Smooth muscle cell (in vitro differentiated cells): Measurements from ENCODE around the gene SRA1. TPM values are rescaled to one million over a fixed set of nuclear protein-coding genes. Genes with fewer than 3 reads are reported as not detected.
"Not testable (repeated sequence)": the region's sequence is repeated elsewhere in the genome, so short reads cannot be mapped to it uniquely, and the experiment has no call there.

Experiments used
- DNase-seq: peaks from one replicate; lab custom pipeline; 2025; ENCODE audit not compliant: unreplicated experiment; lab: John Stamatoyannopoulos, UW
- H2AFZ ChIP-seq: fragments of 200-600 bp; sonication (generic); 2 replicates; pipeline ENCODE4 v1.6.0; 2016; ENCODE audit warnings: antibody characterized with exemption, low read depth, mild to moderate bottlenecking
- H3F3A ChIP-seq: fragments of 200-600 bp; sonication (generic); 2 replicates; pipeline ENCODE4 v1.6.0; 2017; ENCODE audit warnings: antibody characterized with exemption, low read depth
- H3K27ac ChIP-seq: fragments of 200-600 bp; sonication (generic); 2 replicates; pipeline ENCODE4 v1.5.1; 2016; ENCODE audit warnings: low read depth, mild to moderate bottlenecking
- H3K27me3 ChIP-seq: fragments of 200-600 bp; sonication (generic); 2 replicates; pipeline ENCODE4 v1.6.1; 2016; ENCODE audit warnings: low read depth, mild to moderate bottlenecking
- H3K36me3 ChIP-seq: fragments of 200-600 bp; sonication (generic); 2 replicates; pipeline ENCODE4 v1.5.1; 2016; ENCODE audit warnings: low read depth
- H3K4me1 ChIP-seq: fragments of 200-600 bp; sonication (generic); 2 replicates; pipeline ENCODE4 v1.5.1; 2016; ENCODE audit warnings: low read depth
- H3K4me2 ChIP-seq: fragments of 200-600 bp; sonication (generic); 2 replicates; pipeline ENCODE4 v1.6.0; 2016; ENCODE audit warnings: mild to moderate bottlenecking
- H3K4me3 ChIP-seq: fragments of 200-600 bp; sonication (generic); 2 replicates; pipeline ENCODE4 v1.5.1; 2016; ENCODE audit warnings: mild to moderate bottlenecking
- H3K79me2 ChIP-seq: fragments of 200-600 bp; sonication (generic); 2 replicates; pipeline ENCODE4 v1.6.0; 2016; ENCODE audit warnings: low read depth, mild to moderate bottlenecking
- H3K9ac ChIP-seq: fragments of 200-600 bp; sonication (generic); 2 replicates; pipeline ENCODE4 v1.6.0; 2016; ENCODE audit warnings: low read depth
- H3K9me3 ChIP-seq: fragments of 200-600 bp; sonication (generic); replicated peaks from 2 replicates; pipeline ENCODE4 v1.5.1; 2016; ENCODE audit warnings: low read depth
- H4K20me1 ChIP-seq: fragments of 200-600 bp; sonication (generic); 2 replicates; pipeline ENCODE4 v1.6.0; 2016; ENCODE audit warnings: low read depth
- CTCF ChIP-seq: fragments of 200-600 bp; sonication (generic); IDR thresholded peaks from 2 replicates; pipeline ENCODE4 v1.5.1; 2017; ENCODE audit warnings: borderline replicate concordance, mild to moderate bottlenecking, antibody characterized with exemption; ENCODE audit not compliant: insufficient read depth, poor library complexity, severe bottlenecking
- WGBS: methylation state at CpG from one replicate; pipeline ENCODE4 v1.1.7; 2016; ENCODE audit warnings: low lambda C conversion rate; 5-methylcytosine and 5-hydroxymethylcytosine counted together
- polyA plus RNA-seq: library from polyadenylated mRNA; unstranded; fragments of >200 nt; fragmentation: Nextera tagmentation; extraction: Ambion mirVana; gene quantifications from 2 replicates; pipeline ENCODE4 v1.2.1, GENCODE V29; 2016
- total RNA-seq: library from RNA; depleted of rRNA; stranded (reverse); fragments of >200 nt; gene quantifications from 2 replicates; pipeline ENCODE4 v1.2.3, GENCODE V29; 2014

The SRA1 gene
- total and polyA plus RNA-seq, 2 experiments from 2014 or later, result 61.4 to 146 TPM

- H3K9me3 ChIP-seq, result no peaks in the 10 kb centered on the region
- H3K27me3 ChIP-seq, result no peaks in the 10 kb centered on the region
- no peak overlapping the region for H3K27ac ChIP-seq
- H3K36me3 ChIP-seq, result no peaks in the 10 kb centered on the region
- no peaks in the 10 kb centered on the region for H3K79me2 ChIP-seq
- DNase-seq, result no peak
- TF ChIP-seq CTCF, result no peak
- H4K20me1 ChIP-seq, result no peaks in the 10 kb centered on the region
- no peaks in the 10 kb centered on the region for H3K4me1 ChIP-seq
- peaks cover 5% of the 10 kb centered on the region for H3F3A ChIP-seq
- H3K9ac ChIP-seq, result no peak overlapping the region
- no peak overlapping the region for H3K4me3 ChIP-seq
- H3K4me2 ChIP-seq, result no peak overlapping the region
- WGBS, result 89% methylated on average over 5 of the region's 5 CpGs
- no peak overlapping the region for H2AFZ ChIP-seq
Measured at GRCh38 chr5:140595538-140596300, 38.4 kb upstream of the SRA1 start.

GRCh38 chr5:140594169-140594568 is 36.9 kb upstream of the SRA1 start:
- Histone ChIP-seq H3K4me3 (no peak overlapping the region), H3K36me3 (no peaks in the 10 kb centered on the region), H4K20me1 (no peaks in the 10 kb centered on the region), H3K27me3 (no peaks in the 10 kb centered on the region), H3K27ac (no peak overlapping the region), H3K4me1 (no peaks in the 10 kb centered on the region), H3F3A (peaks cover 5% of the 10 kb centered on the region), H3K9ac (no peak overlapping the region), H3K4me2 (no peak overlapping the region), H3K9me3 (no peaks in the 10 kb centered on the region), H2AFZ (no peak overlapping the region), H3K79me2 (no peaks in the 10 kb centered on the region)
- WGBS, result 92% methylated on average over 6 of the region's 6 CpGs
- no peak for DNase-seq
- no peak for TF ChIP-seq CTCF

GRCh38 chr5:140593070-140593469 is 35.8 kb upstream of the SRA1 start:
- H3K27ac ChIP-seq, H3K79me2 ChIP-seq, H3K4me3 ChIP-seq, H3F3A ChIP-seq, H3K9me3 ChIP-seq, H3K36me3 ChIP-seq, H3K4me2 ChIP-seq, H3K27me3 ChIP-seq, H2AFZ ChIP-seq, H3K9ac ChIP-seq, DNase-seq, H4K20me1 ChIP-seq, H3K4me1 ChIP-seq: not testable (repeated sequence)
- 54% methylated on average over 13 of the region's 14 CpGs for WGBS

GRCh38 chr5:140591747-140592372 is 34.6 kb upstream of the SRA1 start:
- no peak for TF ChIP-seq CTCF
- no peaks in the 10 kb centered on the region for H3K9me3 ChIP-seq
- no peak overlapping the region for H3K4me2 ChIP-seq
- H3K9ac ChIP-seq, result no peak overlapping the region
- no peaks in the 10 kb centered on the region for H3K79me2 ChIP-seq
- H3F3A ChIP-seq, result peaks cover 5% of the 10 kb centered on the region
- no peak overlapping the region for H3K4me3 ChIP-seq
- H4K20me1 ChIP-seq, result no peaks in the 10 kb centered on the region
- 71% methylated on average over 5 of the region's 5 CpGs for WGBS
- H3K36me3 ChIP-seq, result no peaks in the 10 kb centered on the region
- H3K27ac ChIP-seq, result no peak overlapping the region
- peaks cover 2% of the 10 kb centered on the region for H3K4me1 ChIP-seq
- DNase-seq, result no peak
- H3K27me3 ChIP-seq, result no peaks in the 10 kb centered on the region
- H2AFZ ChIP-seq, result no peak overlapping the region
